GM23338 (cell line): ENCODE data around the gene SUSD1. TPM values are rescaled to one million over a fixed set of nuclear protein-coding genes. Genes with fewer than 3 reads are reported as not detected.

ENCODE experiments used
- ATAC-seq: fragments of 200-7000 bp; cut with Tn5 transposase; 3 replicates; pipeline ENCODE4 v1.9.1; 2020
- DNase-seq: peaks from one replicate; pipeline ENCODE4 v3.0.0-alpha.2; 2015; ENCODE audit warnings: low spot score
- H2AFZ ChIP-seq: fragments of 200-600 bp; sonication (generic); 2 replicates; pipeline ENCODE4 v1.8.0; 2016; ENCODE audit warnings: antibody characterized with exemption, mild to moderate bottlenecking, moderate library complexity
- H3F3A ChIP-seq: fragments of 200-600 bp; sonication (generic); replicated peaks from 2 replicates; pipeline ENCODE4 v1.8.0; 2017; ENCODE audit warnings: antibody characterized with exemption, mixed run types, low read depth
- H3K27ac ChIP-seq: fragments of 200-600 bp; sonication (generic); 2 replicates; pipeline ENCODE4 v1.6.1; 2016; ENCODE audit warnings: low read depth
- H3K27me3 ChIP-seq: fragments of 200-600 bp; sonication (generic); 2 replicates; pipeline ENCODE4 v1.8.0; 2016; ENCODE audit warnings: mild to moderate bottlenecking, mixed run types, moderate library complexity; ENCODE audit not compliant: insufficient read depth
- H3K36me3 ChIP-seq: fragments of 200-600 bp; sonication (generic); 2 replicates; pipeline ENCODE4 v1.8.0; 2016; ENCODE audit warnings: mild to moderate bottlenecking; ENCODE audit not compliant: insufficient read depth
- H3K4me1 ChIP-seq: fragments of 200-600 bp; sonication (generic); 2 replicates; pipeline ENCODE4 v1.8.0; 2016; ENCODE audit warnings: mild to moderate bottlenecking, moderate library complexity; ENCODE audit not compliant: insufficient read depth
- H3K4me2 ChIP-seq: fragments of 200-600 bp; sonication (generic); 2 replicates; pipeline ENCODE4 v1.7.1; 2017; ENCODE audit warnings: mixed run types
- H3K4me3 ChIP-seq: fragments of 200-600 bp; sonication (generic); 2 replicates; pipeline ENCODE4 v1.6.1; 2016; ENCODE audit warnings: mixed run types
- H3K79me2 ChIP-seq: fragments of 200-600 bp; sonication (generic); replicated peaks from 2 replicates; pipeline ENCODE4 v1.8.0; 2017; ENCODE audit warnings: mild to moderate bottlenecking; ENCODE audit not compliant: insufficient read depth
- H3K9me2 ChIP-seq: fragments of 200-600 bp; sonication (generic); 2 replicates; pipeline ENCODE4 v1.8.0; 2017; ENCODE audit not compliant: insufficient read depth
- H4K20me1 ChIP-seq: fragments of 200-600 bp; sonication (generic); replicated peaks from 2 replicates; pipeline ENCODE4 v1.8.0; 2017; ENCODE audit warnings: mild to moderate bottlenecking; ENCODE audit not compliant: insufficient read depth
- H3K27ac Mint-ChIP-seq: 2 replicates; pipeline ENCODE4 v1.8.0; 2020; ENCODE audit warnings: inconsistent platforms, mild to moderate bottlenecking, moderate library complexity, mixed read lengths
- H3K27me3 Mint-ChIP-seq: 3 replicates; pipeline ENCODE4 v1.8.0; 2022; ENCODE audit warnings: low read depth, mild to moderate bottlenecking, moderate library complexity, mixed read lengths, inconsistent platforms; ENCODE audit not compliant: insufficient read depth, poor library complexity
- H3K36me3 Mint-ChIP-seq: 3 replicates; pipeline ENCODE4 v1.8.0; 2021; ENCODE audit warnings: low read depth, mild to moderate bottlenecking, inconsistent platforms, moderate library complexity, mixed read lengths
- H3K4me1 Mint-ChIP-seq: 3 replicates; pipeline ENCODE4 v1.8.0; 2020; ENCODE audit warnings: mild to moderate bottlenecking, inconsistent platforms, mixed read lengths
- H3K4me3 Mint-ChIP-seq: 3 replicates; pipeline ENCODE4 v1.8.0; 2021; ENCODE audit warnings: moderate library complexity, mild to moderate bottlenecking, inconsistent platforms, mixed read lengths
- H3K9me3 Mint-ChIP-seq: 3 replicates; pipeline ENCODE4 v1.8.0; 2020; ENCODE audit warnings: moderate library complexity, mild to moderate bottlenecking, inconsistent platforms, mixed read lengths
- EZH2phosphoT487 ChIP-seq: fragments of 200-600 bp; sonication (generic); IDR thresholded peaks from one replicate; pipeline ENCODE4 v1.8.1; 2018; ENCODE audit warnings: antibody characterized with exemption; ENCODE audit not compliant: unreplicated experiment
- JUNB ChIP-seq: IDR thresholded peaks from one replicate; pipeline ENCODE4 v1.6.1; 2016; ENCODE audit warnings: antibody characterized with exemption; ENCODE audit not compliant: unreplicated experiment
- NANOG ChIP-seq: IDR thresholded peaks from 2 replicates; pipeline ENCODE4 v1.6.1; 2016; ENCODE audit warnings: antibody characterized with exemption, borderline replicate concordance
- POLR2AphosphoS5 ChIP-seq: IDR thresholded peaks from 2 replicates; pipeline ENCODE4 v1.6.1; 2016; ENCODE audit warnings: antibody characterized with exemption, low read depth
- ZNF114 ChIP-seq: fragments of 250-450 bp; sonication (Bioruptor Pico); IDR thresholded peaks from 2 replicates; pipeline ENCODE4 v1.5.0; 2020; ENCODE audit warnings: mild to moderate bottlenecking, moderate library complexity
- ZNF331 ChIP-seq: fragments of 250-450 bp; sonication (Bioruptor Pico); IDR thresholded peaks from 2 replicates; pipeline ENCODE4 v1.5.0; 2020; ENCODE audit warnings: low read depth, mild to moderate bottlenecking, moderate library complexity
- ZNF462 ChIP-seq: fragments of 250-450 bp; sonication (Bioruptor Pico); IDR thresholded peaks from 2 replicates; pipeline ENCODE4 v1.5.0; 2020; ENCODE audit warnings: mild to moderate bottlenecking, moderate library complexity
- polyA plus RNA-seq: library from polyadenylated mRNA; unstranded; fragments of >200 nt; fragmentation: Nextera tagmentation; extraction: Ambion mirVana; gene quantifications from 2 replicates; pipeline ENCODE4 v1.2.1, GENCODE V29; 2016
- total RNA-seq: library from RNA; depleted of rRNA; stranded (reverse); fragments of >200 nt; shearing (Covaris generic); gene quantifications from 2 replicates; pipeline ENCODE4 v1.2.3, GENCODE V29; 2014

SUSD1 gene
- total and polyA plus RNA-seq, 2 experiments from 2014 or later, result 1.2 to 6.4 TPM

GRCh38 chr9:112050544-112051475 lies 124.3 kb downstream of the SUSD1 start (continued):
- TF ChIP-seq ZNF462, result no peak
- TF ChIP-seq NANOG, result no peak
- TF ChIP-seq POLR2AphosphoS5, result no peak
- no peak for TF ChIP-seq ZNF114 (CRISPR knock-in tag)

DNA sequence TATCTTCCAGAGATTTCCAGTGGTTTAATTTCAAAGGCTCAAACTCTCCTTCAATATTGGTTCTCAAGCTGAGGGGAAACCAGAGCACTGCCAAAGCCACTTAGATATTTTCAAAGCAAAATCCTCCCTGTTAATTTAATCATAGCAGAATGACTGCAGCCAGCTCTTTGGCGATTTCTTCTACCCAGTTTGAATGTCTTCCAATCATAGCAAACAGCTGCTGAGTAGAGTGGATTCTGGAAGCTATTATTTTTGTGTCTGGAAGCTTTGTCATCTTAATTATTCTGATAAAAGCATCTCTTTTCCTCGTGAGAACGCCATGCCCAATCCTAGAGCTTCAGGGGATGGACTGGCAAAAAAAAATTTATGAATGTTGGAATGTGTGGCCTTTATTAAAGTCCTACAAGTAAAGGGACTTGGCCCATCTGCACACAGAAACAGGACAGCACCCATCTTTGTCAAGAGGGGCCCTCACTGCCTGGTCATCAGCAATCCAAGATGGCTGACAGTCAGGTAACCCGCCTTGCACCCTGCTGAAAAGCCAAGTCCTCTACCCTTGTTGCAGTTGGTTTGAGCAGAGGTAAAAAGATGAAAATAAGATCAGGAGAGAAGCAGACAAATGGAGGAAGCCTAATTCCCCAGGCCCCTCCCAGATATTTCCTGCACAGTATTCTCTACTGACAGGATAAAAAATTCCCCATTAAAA lies 125.1 kb downstream of the SUSD1 start:
- H3K27me3 ChIP-seq, result no peaks in the 10 kb centered on the region
- Mint-ChIP-seq H3K9me3 (no peaks in the 10 kb centered on the region; the same call in 2 of the 3 replicates), H3K27ac (no peak overlapping the region), H3K27me3 (no peaks in the 10 kb centered on the region), H3K4me3 (no peak overlapping the region), H3K4me1 (no peaks in the 10 kb centered on the region; the same call in 2 of the 3 replicates), H3K36me3 (no peaks in the 10 kb centered on the region)
- H3K4me1 ChIP-seq, result no peaks in the 10 kb centered on the region
- no peak for ATAC-seq
- H4K20me1 ChIP-seq, result no peaks in the 10 kb centered on the region
- no peak overlapping the region for H2AFZ ChIP-seq
- no peak overlapping the region for H3K4me3 ChIP-seq
- DNase-seq, result no peak
- peaks cover 10% of the 10 kb centered on the region; the same call in 1 of the 2 replicates for H3K9me2 ChIP-seq
- H3K27ac ChIP-seq, result no peak overlapping the region
- H3K4me2 ChIP-seq, result no peak overlapping the region
- H3K36me3 ChIP-seq, result no peaks in the 10 kb centered on the region
- H3K79me2 ChIP-seq, result no peaks in the 10 kb centered on the region
- H3F3A ChIP-seq, result no peaks in the 10 kb centered on the region
- TF ChIP-seq ZNF331 (CRISPR knock-in tag) (no peak), JUNB (no peak), ZNF462 (no peak), ZNF114 (CRISPR knock-in tag) (no peak), EZH2phosphoT487 (no peak)
